Measurements from ENCODE around the gene ATG13. TPM values are rescaled to one million over a fixed set of nuclear protein-coding genes. Genes with fewer than 3 reads are reported as not detected.
A peak's percentile ranks its signal among the peaks of the same experiment; 100 is the strongest.
"Not testable (repeated sequence)": the region's sequence is repeated elsewhere in the genome, so short reads cannot be mapped to it uniquely, and the experiment has no call there.

ATG13 gene
- total and polyA plus RNA-seq, 4 donors, result 29.9 to 72.7 (median 53.0) TPM

- intact Hi-C loops (cut with DNase I), result no loop called here
- DNase-seq (no peak), ATAC-seq (ENCODE audit: low FRiP score) (no peak)
- no peaks in the 10 kb centered on the region for H3K27me3 ChIP-seq (ENCODE audit: control insufficient read depth in 1 of 2, insufficient read depth in 2 of 2, low read length in 1 of 2)
- peaks cover 0 to 3% of the 10 kb centered on the region in 2 donors for H3K4me1 ChIP-seq (ENCODE audit: control insufficient read depth in 1 of 2, insufficient read depth in 2 of 2, low read length in 2 of 2)
- peaks cover 4 to 8% of the 10 kb centered on the region in 2 donors for H3K36me3 ChIP-seq (ENCODE audit: control insufficient read depth in 1 of 2, insufficient read depth in 2 of 2, low read length in 1 of 2)
- peak overlapping the region in 1 of 2 donors; percentile 25 for H3K27ac ChIP-seq (ENCODE audit: low read depth in 1 of 2, low read length in 2 of 2)
- H3K4me3 ChIP-seq (ENCODE audit: low read length in 2 of 2), result no peak overlapping the region
- 55 to 69% methylated on average over 1 of the region's 1 CpG for WGBS, 2 donors
- no peaks in the 10 kb centered on the region for H3K9me3 ChIP-seq (ENCODE audit: control insufficient read depth, low read length)
Measured at GRCh38 chr11:46698597-46698996, 81.2 kb downstream of the ATG13 start.

DNA sequence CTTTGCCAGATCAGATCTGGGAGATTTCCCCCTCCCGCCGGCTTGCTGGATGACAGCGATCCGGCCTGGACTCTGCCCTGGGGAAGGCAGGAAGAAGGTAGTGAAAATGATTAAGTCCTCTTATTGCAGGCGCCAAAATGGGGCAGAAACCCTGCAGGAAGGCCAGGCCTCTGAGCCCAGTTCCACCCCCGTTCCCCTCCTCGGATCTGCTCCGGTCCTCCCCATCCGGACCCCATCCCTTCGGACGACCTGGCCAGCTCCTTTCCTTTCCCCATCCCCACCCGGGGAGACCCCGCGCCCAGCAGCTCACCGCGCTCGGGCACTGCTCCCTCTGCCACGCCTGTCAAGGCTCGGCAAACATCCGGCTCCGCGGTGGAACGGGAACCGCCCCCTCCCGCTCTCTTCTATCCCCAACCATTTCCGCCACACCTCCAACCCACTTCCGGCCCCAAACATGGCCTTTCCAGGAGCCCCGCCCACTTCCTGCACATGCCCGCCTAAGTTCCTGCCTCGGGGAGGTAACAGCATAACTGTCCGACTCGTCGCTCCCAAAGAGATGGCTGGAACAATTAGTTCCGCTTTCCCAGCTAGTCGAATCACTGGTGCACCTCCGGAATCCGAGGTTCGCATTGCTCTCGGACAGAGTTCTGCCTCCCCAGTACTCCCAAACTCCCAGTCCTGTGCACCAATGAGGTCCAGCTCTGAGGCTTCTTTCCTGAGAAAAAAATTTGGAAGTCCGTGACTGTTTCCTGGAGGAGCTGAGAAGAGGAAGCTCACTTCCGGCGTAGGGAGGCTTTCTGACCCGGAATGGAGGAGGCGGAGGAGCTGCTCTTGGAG lies 83.1 kb downstream of the ATG13 start, which contains the start of the genes ARHGAP1 and ZNF408:
ARHGAP1 (minus strand) TSS at position 379 of the 837 bp plus-strand sequence. CDS start 4,512 bp downstream, outside the sequence.
ZNF408 (plus strand) TSS at position 791 of the 837 bp plus-strand sequence; CDS start at position 808, 17 bp downstream.
- no peaks in the 10 kb centered on the region for H3K9me3 ChIP-seq (ENCODE audit: control insufficient read depth, low read length)
- intact Hi-C loops (cut with DNase I), result no loop called here
- peak within 1 kb of the TSS; percentile 76 to 87 for H3K4me3 ChIP-seq (ENCODE audit: low read length in 2 of 2)
- no peaks in the 10 kb centered on the region for H3K27me3 ChIP-seq (ENCODE audit: control insufficient read depth in 1 of 2, insufficient read depth in 2 of 2, low read length in 1 of 2)
- peaks cover 0 to 3% of the 10 kb centered on the region in 2 donors for H3K4me1 ChIP-seq (ENCODE audit: control insufficient read depth in 1 of 2, insufficient read depth in 2 of 2, low read length in 2 of 2)
- H3K36me3 ChIP-seq (ENCODE audit: control insufficient read depth in 1 of 2, insufficient read depth in 2 of 2, low read length in 1 of 2), result peaks cover 7 to 17% of the 10 kb centered on the region in 2 donors
- H3K27ac ChIP-seq (ENCODE audit: low read depth in 1 of 2, low read length in 2 of 2), result peak within 1 kb of the TSS in 1 of 2 donors; percentile 85
- DNase-seq (peak; percentile 100), ATAC-seq (ENCODE audit: low FRiP score) (peak; percentile 97)
- WGBS, 2 donors, result 0 to 1% methylated on average over 44 of the region's 44 CpGs

DNA sequence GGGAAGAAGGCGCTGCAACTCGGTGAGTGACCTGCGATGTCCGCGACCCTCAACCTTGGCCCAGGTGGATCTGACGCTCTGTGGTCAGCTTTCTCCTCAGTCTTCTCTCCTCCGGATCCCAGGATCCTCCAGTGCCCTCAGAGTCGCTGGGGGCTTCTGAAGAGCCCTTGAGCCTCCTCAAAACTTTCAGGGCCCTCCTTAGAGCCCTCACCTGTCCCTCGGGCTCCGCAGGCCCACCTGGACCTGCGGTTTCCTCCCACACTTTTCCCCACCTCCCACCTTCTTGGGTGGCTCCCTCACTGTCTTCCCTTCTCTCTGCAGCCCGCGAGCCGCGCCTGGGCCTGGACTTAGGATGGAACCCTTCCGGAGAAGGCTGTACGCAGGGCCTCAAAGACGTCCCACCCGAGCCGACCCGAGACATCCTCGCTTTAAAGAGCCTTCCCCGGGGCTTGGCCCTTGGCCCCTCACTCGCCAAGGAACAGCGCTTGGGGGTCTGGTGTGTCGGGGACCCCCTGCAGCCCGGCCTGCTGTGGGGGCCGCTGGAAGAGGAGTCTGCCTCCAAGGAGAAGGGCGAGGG lies 83.8 kb downstream of the ATG13 start:
- H3K36me3 ChIP-seq (ENCODE audit: control insufficient read depth in 1 of 2, insufficient read depth in 2 of 2, low read length in 1 of 2), result peaks cover 7 to 20% of the 10 kb centered on the region in 2 donors
- H3K27ac ChIP-seq (ENCODE audit: low read depth in 1 of 2, low read length in 2 of 2), result peak overlapping the region in 1 of 2 donors; percentile 85
- H3K4me3 ChIP-seq (ENCODE audit: low read length in 2 of 2), result peak overlapping the region; percentile 76 to 87
- no peak for DNase-seq
- WGBS, 2 donors, result 0 to 1% methylated on average over 29 of the region's 29 CpGs
- intact Hi-C loops (cut with DNase I), result no loop called here
- H3K9me3 ChIP-seq (ENCODE audit: control insufficient read depth, low read length), result no peaks in the 10 kb centered on the region
- no peak for ATAC-seq (ENCODE audit: low FRiP score)
- no peaks in the 10 kb centered on the region for H3K27me3 ChIP-seq (ENCODE audit: control insufficient read depth in 1 of 2, insufficient read depth in 2 of 2, low read length in 1 of 2)
- peaks cover 0 to 3% of the 10 kb centered on the region in 2 donors for H3K4me1 ChIP-seq (ENCODE audit: control insufficient read depth in 1 of 2, insufficient read depth in 2 of 2, low read length in 2 of 2)

DNA sequence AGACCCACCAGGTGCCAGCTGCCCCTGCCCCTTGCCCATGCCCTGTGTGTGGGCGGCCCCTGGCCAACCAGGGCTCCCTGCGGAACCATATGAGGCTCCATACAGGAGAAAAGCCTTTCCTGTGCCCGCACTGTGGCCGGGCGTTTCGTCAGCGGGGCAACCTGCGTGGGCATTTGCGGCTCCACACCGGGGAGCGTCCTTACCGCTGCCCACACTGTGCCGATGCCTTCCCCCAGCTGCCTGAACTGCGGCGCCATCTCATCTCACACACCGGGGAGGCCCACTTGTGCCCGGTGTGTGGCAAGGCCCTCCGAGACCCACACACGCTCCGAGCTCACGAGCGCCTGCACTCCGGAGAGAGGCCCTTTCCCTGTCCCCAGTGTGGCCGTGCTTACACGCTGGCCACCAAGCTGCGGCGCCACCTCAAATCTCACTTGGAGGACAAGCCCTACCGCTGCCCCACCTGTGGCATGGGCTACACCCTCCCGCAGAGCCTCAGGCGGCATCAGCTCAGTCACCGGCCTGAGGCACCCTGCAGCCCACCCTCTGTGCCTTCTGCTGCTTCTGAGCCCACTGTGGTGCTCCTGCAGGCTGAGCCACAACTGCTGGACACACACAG lies 87.8 kb downstream of the ATG13 start:
- no peaks in the 10 kb centered on the region for H3K27me3 ChIP-seq (ENCODE audit: control insufficient read depth in 1 of 2, insufficient read depth in 2 of 2, low read length in 1 of 2)
- 92 to 96% methylated on average over 30 to 31 of the region's 31 CpGs for WGBS, 2 donors
- no peak for ATAC-seq (ENCODE audit: low FRiP score)
- no peaks in the 10 kb centered on the region for H3K9me3 ChIP-seq (ENCODE audit: control insufficient read depth, low read length)
- intact Hi-C loops (cut with DNase I), result no loop called here
- no peak overlapping the region for H3K4me3 ChIP-seq (ENCODE audit: low read length in 2 of 2)
- no peak overlapping the region for H3K27ac ChIP-seq (ENCODE audit: low read depth in 1 of 2, low read length in 2 of 2)
- DNase-seq, result no peak
- peaks cover 0 to 3% of the 10 kb centered on the region in 2 donors for H3K4me1 ChIP-seq (ENCODE audit: control insufficient read depth in 1 of 2, insufficient read depth in 2 of 2, low read length in 2 of 2)
- H3K36me3 ChIP-seq (ENCODE audit: control insufficient read depth in 1 of 2, insufficient read depth in 2 of 2, low read length in 1 of 2), result peaks cover 7 to 20% of the 10 kb centered on the region in 2 donors

GRCh38 chr11:46706886-46707285 lies 89.5 kb downstream of the ATG13 start:
- H3K36me3 ChIP-seq (ENCODE audit: control insufficient read depth in 1 of 2, insufficient read depth in 2 of 2, low read length in 1 of 2), result peaks cover 7 to 20% of the 10 kb centered on the region in 2 donors
- no peak for ATAC-seq (ENCODE audit: low FRiP score)
- no peak overlapping the region for H3K27ac ChIP-seq (ENCODE audit: low read depth in 1 of 2, low read length in 2 of 2)
- DNase-seq, result no peak
- WGBS, 2 donors, result 86 to 88% methylated on average over 7 of the region's 7 CpGs
- intact Hi-C loops (cut with DNase I), result no loop called here
- no peaks in the 10 kb centered on the region for H3K4me1 ChIP-seq (ENCODE audit: control insufficient read depth in 1 of 2, insufficient read depth in 2 of 2, low read length in 2 of 2)
- no peak overlapping the region for H3K4me3 ChIP-seq (ENCODE audit: low read length in 2 of 2)
- H3K27me3 ChIP-seq (ENCODE audit: control insufficient read depth in 1 of 2, insufficient read depth in 2 of 2, low read length in 1 of 2), result no peaks in the 10 kb centered on the region
- no peaks in the 10 kb centered on the region for H3K9me3 ChIP-seq (ENCODE audit: control insufficient read depth, low read length)

DNA sequence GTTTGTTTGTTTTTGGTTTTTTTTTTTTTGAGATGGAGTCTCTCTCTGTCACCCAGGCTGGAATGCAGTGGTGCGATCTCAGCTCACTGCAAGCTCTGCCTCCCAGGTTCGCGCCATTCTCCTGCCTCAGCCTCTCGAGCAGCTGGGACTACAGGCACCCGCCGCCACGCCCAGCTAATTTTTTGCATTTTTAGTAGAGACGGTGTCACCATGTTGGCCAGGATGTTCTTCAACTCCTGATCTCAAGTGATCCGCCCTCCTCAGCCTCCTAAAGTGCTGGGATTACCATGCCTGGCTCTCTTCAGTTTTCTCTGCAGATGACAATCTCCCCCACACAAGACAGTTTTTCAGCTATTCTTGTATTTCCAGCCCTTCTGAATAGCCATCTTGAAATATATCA lies 92.0 kb downstream of the ATG13 start:
- H3K27ac ChIP-seq (ENCODE audit: low read depth in 1 of 2, low read length in 2 of 2); intact Hi-C loops (cut with DNase I); H3K4me3 ChIP-seq (ENCODE audit: low read length in 2 of 2); H3K4me1 ChIP-seq (ENCODE audit: control insufficient read depth in 1 of 2, insufficient read depth in 2 of 2, low read length in 2 of 2); H3K9me3 ChIP-seq (ENCODE audit: control insufficient read depth, low read length); H3K27me3 ChIP-seq (ENCODE audit: control insufficient read depth in 1 of 2, insufficient read depth in 2 of 2, low read length in 1 of 2); ATAC-seq (ENCODE audit: low FRiP score); DNase-seq: not testable (repeated sequence)
- peaks cover 4 to 14% of the 10 kb centered on the region in 2 donors for H3K36me3 ChIP-seq (ENCODE audit: control insufficient read depth in 1 of 2, insufficient read depth in 2 of 2, low read length in 1 of 2)
- 94 to 95% methylated on average over 9 of the region's 9 CpGs for WGBS, 2 donors

- 5 to 8% methylated on average over 10 of the region's 10 CpGs for WGBS, 2 donors
- Histone ChIP-seq H3K27ac (ENCODE audit: low read depth in 1 of 2, low read length in 2 of 2) (peak overlapping the region; percentile 85 to 94), H3K4me1 (ENCODE audit: control insufficient read depth in 1 of 2, insufficient read depth in 2 of 2, low read length in 2 of 2) (peaks cover 2 to 5% of the 10 kb centered on the region in 2 donors), H3K9me3 (ENCODE audit: control insufficient read depth, low read length) (no peaks in the 10 kb centered on the region), H3K36me3 (ENCODE audit: control insufficient read depth in 1 of 2, insufficient read depth in 2 of 2, low read length in 1 of 2) (peaks cover 0 to 2% of the 10 kb centered on the region in 2 donors), H3K27me3 (ENCODE audit: control insufficient read depth in 1 of 2, insufficient read depth in 2 of 2, low read length in 1 of 2) (no peaks in the 10 kb centered on the region), H3K4me3 (ENCODE audit: low read length in 2 of 2) (no peak overlapping the region)
- intact Hi-C loops (cut with DNase I), result loop anchor here in 1 of 2 donors (5.0 kb wide), 1 partner anchor 589 kb away; the partner anchor contains the start of gene PHF21A
- DNase-seq (peak; percentile 87 to 89), ATAC-seq (ENCODE audit: low FRiP score) (peak; percentile 93)
Measured at GRCh38 chr11:46710821-46711269, 93.5 kb downstream of the ATG13 start.

- Histone ChIP-seq H3K4me1 (ENCODE audit: control insufficient read depth in 1 of 2, insufficient read depth in 2 of 2, low read length in 2 of 2) (peaks cover 2 to 5% of the 10 kb centered on the region in 2 donors), H3K36me3 (ENCODE audit: control insufficient read depth in 1 of 2, insufficient read depth in 2 of 2, low read length in 1 of 2) (no peaks in the 10 kb centered on the region), H3K27me3 (ENCODE audit: control insufficient read depth in 1 of 2, insufficient read depth in 2 of 2, low read length in 1 of 2) (no peaks in the 10 kb centered on the region), H3K27ac (ENCODE audit: low read depth in 1 of 2, low read length in 2 of 2) (peak overlapping the region; percentile 85 to 94), H3K9me3 (ENCODE audit: control insufficient read depth, low read length) (no peaks in the 10 kb centered on the region), H3K4me3 (ENCODE audit: low read length in 2 of 2) (no peak overlapping the region)
- intact Hi-C loops (cut with DNase I), result loop anchor here in 1 of 2 donors (5.0 kb wide), 1 partner anchor 589 kb away; the partner anchor contains the start of gene PHF21A
- ATAC-seq (ENCODE audit: low FRiP score), result peak; percentile 67
- 30 to 31% methylated on average over 5 of the region's 5 CpGs for WGBS, 2 donors
- no peak for DNase-seq
Measured at GRCh38 chr11:46711303-46711702, 94.0 kb downstream of the ATG13 start.

Measured in aorta (tissue), 5 donors.